ENCODE measurements around the gene NFATC2. TPM values are rescaled to one million over a fixed set of nuclear protein-coding genes. Genes with fewer than 3 reads are reported as not detected.

Gene NFATC2
- total RNA-seq, 1 experiment from 2014 or later: 6.3 TPM

DNA sequence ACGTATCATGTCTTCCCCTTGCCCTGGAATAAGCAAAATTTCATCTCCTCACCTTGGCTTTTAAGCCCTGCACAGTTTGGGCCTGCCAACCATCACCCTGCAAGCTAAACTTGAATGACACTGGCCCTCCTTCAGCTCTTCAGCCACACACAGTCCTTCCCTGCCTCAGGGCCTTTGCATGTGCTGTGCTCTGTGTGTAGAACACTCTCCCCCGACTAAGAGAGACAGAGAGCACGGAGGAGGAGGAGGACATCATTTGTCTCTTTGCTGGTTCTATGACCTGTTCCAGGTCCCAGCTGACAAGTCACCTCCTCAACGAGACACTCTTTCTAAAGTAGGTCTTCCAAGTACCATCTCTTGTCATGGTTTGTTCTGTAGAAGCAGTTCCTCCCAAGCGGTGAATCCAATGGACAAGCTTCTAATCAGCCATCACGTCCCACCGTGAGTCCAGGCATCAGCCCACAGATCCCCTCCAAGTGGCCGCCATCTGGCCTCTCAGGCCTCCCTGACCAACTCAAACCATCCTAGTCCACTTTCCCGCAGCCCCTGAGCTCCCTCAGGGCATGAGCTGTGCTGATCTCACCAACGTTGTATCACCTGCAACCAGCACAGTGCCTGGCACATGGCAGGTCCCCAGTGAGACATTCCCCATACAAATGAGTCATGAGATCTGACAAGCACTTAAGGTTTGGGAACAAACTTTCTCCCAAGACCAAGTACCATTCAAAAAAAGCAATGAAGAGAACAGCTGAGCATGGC lies 30.5 kb downstream of the NFATC2 start:
- TF ChIP-seq, protein P1, sequence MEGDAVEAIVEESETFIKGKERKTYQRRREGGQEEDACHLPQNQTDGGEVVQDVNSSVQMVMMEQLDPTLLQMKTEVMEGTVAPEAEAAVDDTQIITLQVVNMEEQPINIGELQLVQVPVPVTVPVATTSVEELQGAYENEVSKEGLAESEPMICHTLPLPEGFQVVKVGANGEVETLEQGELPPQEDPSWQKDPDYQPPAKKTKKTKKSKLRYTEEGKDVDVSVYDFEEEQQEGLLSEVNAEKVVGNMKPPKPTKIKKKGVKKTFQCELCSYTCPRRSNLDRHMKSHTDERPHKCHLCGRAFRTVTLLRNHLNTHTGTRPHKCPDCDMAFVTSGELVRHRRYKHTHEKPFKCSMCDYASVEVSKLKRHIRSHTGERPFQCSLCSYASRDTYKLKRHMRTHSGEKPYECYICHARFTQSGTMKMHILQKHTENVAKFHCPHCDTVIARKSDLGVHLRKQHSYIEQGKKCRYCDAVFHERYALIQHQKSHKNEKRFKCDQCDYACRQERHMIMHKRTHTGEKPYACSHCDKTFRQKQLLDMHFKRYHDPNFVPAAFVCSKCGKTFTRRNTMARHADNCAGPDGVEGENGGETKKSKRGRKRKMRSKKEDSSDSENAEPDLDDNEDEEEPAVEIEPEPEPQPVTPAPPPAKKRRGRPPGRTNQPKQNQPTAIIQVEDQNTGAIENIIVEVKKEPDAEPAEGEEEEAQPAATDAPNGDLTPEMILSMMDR (conservative IDR thresholded peaks at IDR 0.05): no peak
- TF ChIP-seq EZH2 (IDR thresholded peaks at IDR 0.05; ENCODE audit: low read depth): no peak
- BruUV-seq (replicated peaks): no TSS peak

DNA sequence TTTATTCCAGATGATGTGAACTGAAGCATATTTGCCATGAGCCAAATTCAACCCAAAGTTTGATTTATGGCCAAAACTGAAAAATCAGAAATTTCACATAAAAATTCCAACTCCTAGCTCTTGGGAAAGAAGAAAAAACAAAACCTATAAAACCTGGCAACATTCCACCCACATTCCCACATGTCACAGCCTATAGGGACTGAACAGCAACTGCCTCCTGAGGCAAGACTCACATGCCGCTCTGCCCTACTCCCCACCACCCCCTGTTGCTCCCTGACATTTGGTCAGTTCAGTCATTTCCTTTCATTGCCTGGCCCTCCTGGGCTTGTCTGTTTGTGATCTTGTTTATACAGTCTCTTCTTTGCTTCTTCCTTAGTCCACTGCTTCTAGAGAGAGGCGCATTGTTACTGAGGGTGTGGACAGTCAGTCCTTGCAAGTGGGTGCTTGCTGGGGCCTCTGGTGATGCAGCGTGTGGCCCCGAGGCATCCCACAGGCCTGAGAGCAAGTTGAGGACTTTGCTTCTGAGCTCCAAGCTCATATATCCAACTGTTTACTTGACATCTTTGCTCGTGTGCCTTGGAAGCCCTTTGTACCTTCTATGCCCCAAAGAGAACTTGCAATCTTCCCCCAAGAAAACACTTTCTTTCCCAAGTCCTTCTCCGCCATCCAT lies 31.4 kb downstream of the NFATC2 start:
- TF ChIP-seq, protein P1 (conservative IDR thresholded peaks at IDR 0.05): no peak
- TF ChIP-seq EZH2 (IDR thresholded peaks at IDR 0.05; ENCODE audit: low read depth): no peak
- no peaks in the 10 kb centered on the region for H3F3A ChIP-seq (ENCODE audit: insufficient read depth, low read depth)
- intact Hi-C loops (cut with micrococcal nuclease; ENCODE audit: unreplicated experiment): no loop called here
- no peak overlapping the region for H3K4me3 ChIP-seq
- H3K27me3 ChIP-seq (ENCODE audit: insufficient read depth, low read depth): no peaks in the 10 kb centered on the region
- H3K4me1 ChIP-seq (replicated peaks; ENCODE audit: insufficient read depth): no peaks in the 10 kb centered on the region
- H3K79me2 ChIP-seq (ENCODE audit: low read depth): no peaks in the 10 kb centered on the region
- H2AFZ ChIP-seq: no peak overlapping the region
- H3K27ac ChIP-seq: no peak overlapping the region
- DNase-seq: no peak
- no peaks in the 10 kb centered on the region for H3K9me2 ChIP-seq (ENCODE audit: insufficient read depth)
- no peaks in the 10 kb centered on the region for H3K36me3 ChIP-seq (ENCODE audit: low read depth)
- H3K4me2 ChIP-seq: no peak overlapping the region
- ChIA-PET POLR2A (ENCODE audit: unreplicated experiment) (no interaction called here), CTCF (no interaction called here)
- H3K9me3 ChIP-seq (ENCODE audit: insufficient read depth, low read depth): no peaks in the 10 kb centered on the region
- no peaks in the 10 kb centered on the region for H4K20me1 ChIP-seq (ENCODE audit: insufficient read depth)
- BruUV-seq (replicated peaks): no TSS peak

More for the DNA sequence above, 30.5 kb downstream of the NFATC2 start:
- Histone ChIP-seq H3K27me3 (ENCODE audit: insufficient read depth, low read depth) (no peaks in the 10 kb centered on the region), H3K36me3 (ENCODE audit: low read depth) (peaks cover 4% of the 10 kb centered on the region; the same call in 1 of the 2 replicates), H4K20me1 (ENCODE audit: insufficient read depth) (no peaks in the 10 kb centered on the region), H3K9me3 (ENCODE audit: insufficient read depth, low read depth) (no peaks in the 10 kb centered on the region), H3K4me1 (replicated peaks; ENCODE audit: insufficient read depth) (no peaks in the 10 kb centered on the region), H2AFZ (no peak overlapping the region), H3K4me3 (no peak overlapping the region), H3K79me2 (ENCODE audit: low read depth) (no peaks in the 10 kb centered on the region), H3F3A (ENCODE audit: insufficient read depth, low read depth) (no peaks in the 10 kb centered on the region), H3K9me2 (ENCODE audit: insufficient read depth) (no peaks in the 10 kb centered on the region), H3K27ac (no peak overlapping the region), H3K4me2 (no peak overlapping the region)
- ChIA-PET CTCF (no interaction called here), POLR2A (ENCODE audit: unreplicated experiment) (no interaction called here)
- DNase-seq: no peak
- intact Hi-C loops (cut with micrococcal nuclease; ENCODE audit: unreplicated experiment): no loop called here

DNA sequence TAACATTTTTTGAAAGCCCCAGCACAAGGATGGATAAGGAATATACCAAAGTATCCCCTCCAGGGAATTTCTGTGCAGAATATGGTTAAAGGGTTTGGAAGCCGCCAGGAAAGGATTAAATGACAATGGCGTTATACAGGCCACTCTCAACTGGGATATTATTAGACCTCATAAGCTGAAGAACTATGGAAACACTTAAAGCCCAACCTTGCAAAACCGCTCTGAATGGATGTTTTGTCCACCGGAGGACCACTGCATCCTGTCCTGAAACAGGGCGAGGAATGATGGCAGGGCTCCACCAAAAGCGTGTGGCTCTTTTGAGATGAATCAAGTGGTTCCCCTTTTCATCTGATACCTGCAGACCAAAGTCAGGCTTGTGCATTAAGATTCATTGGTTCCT lies 32.4 kb downstream of the NFATC2 start:
- no peak for TF ChIP-seq EZH2 (IDR thresholded peaks at IDR 0.05; ENCODE audit: low read depth)
- TF ChIP-seq, protein P1 (conservative IDR thresholded peaks at IDR 0.05): no peak
- intact Hi-C loops (cut with micrococcal nuclease; ENCODE audit: unreplicated experiment): no loop called here
- POLR2A ChIA-PET (ENCODE audit: unreplicated experiment): interaction anchor here (0.7 kb wide), 1 partner anchor 552 kb away, joined by 4 read pairs; the partner anchor contains the start of gene DPM1

More for the DNA sequence above, 32.4 kb downstream of the NFATC2 start:
- Histone ChIP-seq H3K79me2 (ENCODE audit: low read depth) (no peaks in the 10 kb centered on the region), H3K36me3 (ENCODE audit: low read depth) (no peaks in the 10 kb centered on the region), H3K9me3 (ENCODE audit: insufficient read depth, low read depth) (no peaks in the 10 kb centered on the region), H3K27ac (no peak overlapping the region), H3F3A (ENCODE audit: insufficient read depth, low read depth) (no peaks in the 10 kb centered on the region), H4K20me1 (ENCODE audit: insufficient read depth) (no peaks in the 10 kb centered on the region), H3K9me2 (ENCODE audit: insufficient read depth) (no peaks in the 10 kb centered on the region), H2AFZ (no peak overlapping the region), H3K4me1 (replicated peaks; ENCODE audit: insufficient read depth) (no peaks in the 10 kb centered on the region), H3K4me3 (no peak overlapping the region), H3K4me2 (no peak overlapping the region), H3K27me3 (ENCODE audit: insufficient read depth, low read depth) (no peaks in the 10 kb centered on the region)
- no peak for DNase-seq
- BruUV-seq (replicated peaks): no TSS peak
- CTCF ChIA-PET: no interaction called here

Data from PC-9 (cell line).